Endothelial cell of umbilical vein (primary cell): ENCODE data around the gene CYP3A4.

ENCODE experiments used
- EZH2 ChIP-seq: IDR thresholded peaks from 2 replicates; pipeline ENCODE4 v1.6.1; 2012; ENCODE audit warnings: borderline replicate concordance, low read depth, mild to moderate bottlenecking, moderate library complexity, low read length, inconsistent platforms; ENCODE audit not compliant: severe bottlenecking
- POLR2A ChIP-seq: IDR thresholded peaks from 2 replicates; pipeline ENCODE4 v1.6.1; 2012; ENCODE audit warnings: low read depth, mild to moderate bottlenecking, control low read depth, low read length
- TF ChIP-seq, protein P1 (sequence below), 2 donors: IDR thresholded peaks; 1 replicate in 1 of 2; 2 replicates in 1 of 2; pipeline ENCODE4 v1.5.1; 2011; ENCODE audit warnings: low read length in 2 of 2, mild to moderate bottlenecking in 2 of 2, moderate library complexity in 2 of 2, control low read depth in 1 of 2, inconsistent platforms in 1 of 2, low read depth in 1 of 2; ENCODE audit not compliant: insufficient read depth in 1 of 2; ENCODE audit errors: extremely low read depth in 1 of 2

GRCh38 chr7:99808766-99809165 is 24.8 kb upstream of the CYP3A4 start:
- TF ChIP-seq POLR2A (no peak), EZH2 (no peak)
- TF ChIP-seq, protein P1, sequence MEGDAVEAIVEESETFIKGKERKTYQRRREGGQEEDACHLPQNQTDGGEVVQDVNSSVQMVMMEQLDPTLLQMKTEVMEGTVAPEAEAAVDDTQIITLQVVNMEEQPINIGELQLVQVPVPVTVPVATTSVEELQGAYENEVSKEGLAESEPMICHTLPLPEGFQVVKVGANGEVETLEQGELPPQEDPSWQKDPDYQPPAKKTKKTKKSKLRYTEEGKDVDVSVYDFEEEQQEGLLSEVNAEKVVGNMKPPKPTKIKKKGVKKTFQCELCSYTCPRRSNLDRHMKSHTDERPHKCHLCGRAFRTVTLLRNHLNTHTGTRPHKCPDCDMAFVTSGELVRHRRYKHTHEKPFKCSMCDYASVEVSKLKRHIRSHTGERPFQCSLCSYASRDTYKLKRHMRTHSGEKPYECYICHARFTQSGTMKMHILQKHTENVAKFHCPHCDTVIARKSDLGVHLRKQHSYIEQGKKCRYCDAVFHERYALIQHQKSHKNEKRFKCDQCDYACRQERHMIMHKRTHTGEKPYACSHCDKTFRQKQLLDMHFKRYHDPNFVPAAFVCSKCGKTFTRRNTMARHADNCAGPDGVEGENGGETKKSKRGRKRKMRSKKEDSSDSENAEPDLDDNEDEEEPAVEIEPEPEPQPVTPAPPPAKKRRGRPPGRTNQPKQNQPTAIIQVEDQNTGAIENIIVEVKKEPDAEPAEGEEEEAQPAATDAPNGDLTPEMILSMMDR (IDR thresholded peaks at IDR 0.05; ENCODE audit: extremely low read depth in 1 of 2, insufficient read depth in 1 of 2, low read depth in 1 of 2, low read length in 2 of 2): no peak
